HepG2 (cell line): Measurements from ENCODE around the gene ACOXL. TPM values are rescaled to one million over a fixed set of nuclear protein-coding genes. Genes with fewer than 3 reads are reported as not detected.

Source experiments
- ATAC-seq: fragments of 200-7000 bp; cut with Tn5 transposase; 3 replicates; pipeline ENCODE4 v1.9.1; 2020; ENCODE audit warnings: mild to moderate bottlenecking, moderate library complexity
- BruUV-seq: library from RNA; stranded (reverse); fragments of 400-500 nt; replicated peaks from 2 replicates; lab custom pipeline; 2021; lab: Mats Ljungman, UMichigan
- CTCF ChIA-PET: fragments of 300-600 bp; formaldehyde crosslinking; extraction: SDS; loops from one replicate; lab custom pipeline; 2021; ENCODE audit warnings: low total read pairs, inconsistent platforms, low intra/inter-chr PET ratio; lab: Yijun Ruan, JAX
- POLR2A ChIA-PET: fragments of 350-600 bp; sonication (Branson Sonifier 250); formaldehyde crosslinking; loops from one replicate; lab custom pipeline; 2020; ENCODE audit warnings: antibody characterized with exemption, inconsistent platforms; lab: Yijun Ruan, JAX
- DNase-seq: peaks from one replicate; pipeline ENCODE4 v3.0.0-alpha.2; 2015; ENCODE audit warnings: low spot score
- FAIRE-seq: peaks from 3 replicates; lab custom pipeline; 2011; peaks lifted over from hg19 to GRCh38; lab: Jason Lieb, UNC
- H2AFZ ChIP-seq: one replicate; pipeline ENCODE4 v1.6.1; 2011; ENCODE audit warnings: low read length, inconsistent platforms
- H3K27ac ChIP-seq: fragments of 300-600 bp; 3 replicates; pipeline ENCODE4 v1.8.0; 2011; ENCODE audit warnings: mixed run types, mild to moderate bottlenecking, mixed read lengths, low read length, inconsistent platforms; ENCODE audit not compliant: insufficient read depth; ENCODE audit errors: extremely low read length
- H3K27me3 ChIP-seq, 2 experiments: fragments of 200-600 bp in 1 of 2; 2 replicates in 1 of 2; 3 replicates in 1 of 2; pipeline versions ENCODE4 v1.6.0 to v1.8.0; 2011; ENCODE audit warnings: low read length in 2 of 2, mild to moderate bottlenecking in 2 of 2, moderate library complexity in 2 of 2, inconsistent platforms in 1 of 2; ENCODE audit not compliant: insufficient read depth in 2 of 2, control insufficient read depth in 1 of 2
- H3K36me3 ChIP-seq, 2 experiments: fragments of 200-600 bp in 1 of 2; replicated peaks in 1 of 2; 2 replicates in 1 of 2; 3 replicates in 1 of 2; pipeline versions ENCODE4 v1.5.1 to v1.8.0; 2011; ENCODE audit warnings: low read length in 2 of 2, inconsistent platforms in 1 of 2; ENCODE audit not compliant: insufficient read depth in 2 of 2, control insufficient read depth in 1 of 2
- H3K4me1 ChIP-seq: 2 replicates; pipeline ENCODE4 v1.5.1; 2012; ENCODE audit warnings: low read length, inconsistent platforms; ENCODE audit not compliant: insufficient read depth
- H3K4me2 ChIP-seq: 2 replicates; pipeline ENCODE4 v1.6.0; 2011; ENCODE audit warnings: low read depth, low read length, inconsistent platforms
- H3K4me3 ChIP-seq, 3 experiments: fragments of 200-600 bp in 1 of 3; sonication (generic), shearing (Covaris generic) in 1 of 3; replicated peaks in 1 of 3; 2 replicates each; pipeline ENCODE4 v1.5.1; 2011 to 2016; ENCODE audit warnings: low read length in 3 of 3, inconsistent platforms in 2 of 3, low read depth in 2 of 3, mild to moderate bottlenecking in 2 of 3, control low read depth in 1 of 3, mixed read lengths in 1 of 3; ENCODE audit not compliant: insufficient read depth in 1 of 3
- H3K79me2 ChIP-seq: one replicate; pipeline ENCODE4 v1.6.1; 2011; ENCODE audit warnings: low read length, inconsistent platforms; ENCODE audit not compliant: insufficient read depth
- H3K9ac ChIP-seq: 2 replicates; pipeline ENCODE4 v1.6.0; 2011; ENCODE audit warnings: mild to moderate bottlenecking, low read depth, low read length, inconsistent platforms; ENCODE audit not compliant: insufficient read depth
- H3K9me3 ChIP-seq: 2 replicates; pipeline ENCODE4 v1.5.1; 2012; ENCODE audit warnings: mild to moderate bottlenecking, low read length
- H4K20me1 ChIP-seq: 2 replicates; pipeline ENCODE4 v1.6.0; 2011; ENCODE audit warnings: inconsistent platforms, mild to moderate bottlenecking, low read length, moderate library complexity; ENCODE audit not compliant: insufficient read depth
- DPF2 ChIP-seq: sonication (generic); formaldehyde crosslinking; IDR thresholded peaks from 2 replicates; pipeline ENCODE4 v1.4.0; 2020; ENCODE audit warnings: mild to moderate bottlenecking, low read depth, missing genetic modification reagents, borderline replicate concordance
- ZNF260 ChIP-seq: sonication (generic); formaldehyde crosslinking; IDR thresholded peaks from 2 replicates; pipeline ENCODE4 v1.4.0; 2020; ENCODE audit warnings: missing genetic modification reagents, low read depth, mild to moderate bottlenecking, borderline replicate concordance
- ZNF576 ChIP-seq: sonication (generic); formaldehyde crosslinking; IDR thresholded peaks from 2 replicates; pipeline ENCODE4 v1.4.0; 2020; ENCODE audit warnings: mild to moderate bottlenecking, missing genetic modification reagents
- WGBS: methylation state at CpG from one replicate; pipeline ENCODE4 v1.1.6; 2017; ENCODE audit warnings: low lambda C conversion rate; 5-methylcytosine and 5-hydroxymethylcytosine counted together
- in situ Hi-C: cut with HindIII; loops from 2 replicates; pipeline ENCODE4 v1.10.0; 2017; ENCODE audit warnings: low pct_unique_long_range_greater_than_20kb; ENCODE audit not compliant: extremely low pct_ligation_motif_present
- intact Hi-C: fragments of 100-400 bp; cut with micrococcal nuclease; formaldehyde crosslinking; loops from one replicate; pipeline ENCODE4 v1.10.0; 2022; ENCODE audit not compliant: unreplicated experiment
- polyA plus RNA-seq, 8 experiments: library from polyadenylated mRNA; depleted of rRNA in 3 of 8; stranded (reverse) in 7 of 8; unstranded in 1 of 8; fragments of >200 nt; fragmentation: Illumina TruSeq in 4 of 8; extraction: Trizol in 4 of 8; gene quantifications; 2 replicates each; pipeline versions ENCODE4 v1.2.1 to v1.2.3, GENCODE V29; 2011 to 2016; ENCODE audit warnings: low read depth in 4 of 8, missing spikeins in 1 of 8, mixed read lengths in 1 of 8; ENCODE audit not compliant: insufficient read depth in 1 of 8
- total RNA-seq, 5 experiments: library from RNA; depleted of rRNA; stranded (reverse); fragments of >200 nt; fragmentation: Illumina TruSeq; extraction: Trizol; gene quantifications; 2 replicates each; pipeline ENCODE4 v1.2.3, GENCODE V29; 2016; ENCODE audit warnings: low read depth in 1 of 5
- TF ChIP-seq, protein P1 (sequence below): sonication (generic); formaldehyde crosslinking; conservative IDR thresholded peaks from 2 replicates; pipeline ENCODE4 v1.4.0; 2020; ENCODE audit warnings: missing genetic modification reagents

The ACOXL gene
- total and polyA plus RNA-seq, 2 of the 13 experiments (the other 11 are each of a cell fraction or from before 2014, with no cell fraction given) = not detected

- TF ChIP-seq, protein P1, sequence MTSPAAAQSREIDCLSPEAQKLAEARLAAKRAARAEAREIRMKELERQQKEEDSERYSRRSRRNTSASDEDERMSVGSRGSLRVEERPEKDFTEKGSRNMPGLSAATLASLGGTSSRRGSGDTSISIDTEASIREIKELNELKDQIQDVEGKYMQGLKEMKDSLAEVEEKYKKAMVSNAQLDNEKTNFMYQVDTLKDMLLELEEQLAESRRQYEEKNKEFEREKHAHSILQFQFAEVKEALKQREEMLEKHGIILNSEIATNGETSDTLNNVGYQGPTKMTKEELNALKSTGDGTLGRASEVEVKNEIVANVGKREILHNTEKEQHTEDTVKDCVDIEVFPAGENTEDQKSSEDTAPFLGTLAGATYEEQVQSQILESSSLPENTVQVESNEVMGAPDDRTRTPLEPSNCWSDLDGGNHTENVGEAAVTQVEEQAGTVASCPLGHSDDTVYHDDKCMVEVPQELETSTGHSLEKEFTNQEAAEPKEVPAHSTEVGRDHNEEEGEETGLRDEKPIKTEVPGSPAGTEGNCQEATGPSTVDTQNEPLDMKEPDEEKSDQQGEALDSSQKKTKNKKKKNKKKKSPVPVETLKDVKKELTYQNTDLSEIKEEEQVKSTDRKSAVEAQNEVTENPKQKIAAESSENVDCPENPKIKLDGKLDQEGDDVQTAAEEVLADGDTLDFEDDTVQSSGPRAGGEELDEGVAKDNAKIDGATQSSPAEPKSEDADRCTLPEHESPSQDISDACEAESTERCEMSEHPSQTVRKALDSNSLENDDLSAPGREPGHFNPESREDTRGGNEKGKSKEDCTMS (CRISPR knock-in tag) = no peak
- no peak for TF ChIP-seq ZNF576 (CRISPR knock-in tag)
These were observed 252.5 kb downstream of the ACOXL start (continued) for GRCh38 chr2:110984694-110985490.

- ATAC-seq (no peak), FAIRE-seq (no peak), DNase-seq (no peak)
- intact Hi-C loops (no loop called here), in situ Hi-C loops (no loop called here)
- Histone ChIP-seq H3K36me3 (no peaks in the 10 kb centered on the region), H4K20me1 (no peaks in the 10 kb centered on the region), H3K4me1 (no peaks in the 10 kb centered on the region), H3K27me3 (peaks cover 0 to 12% of the 10 kb centered on the region in 2 experiments; a peak in 2 of 5 replicates), H3K4me2 (no peak overlapping the region), H3K4me3 (no peak overlapping the region), H2AFZ (no peak overlapping the region), H3K27ac (no peak overlapping the region), H3K9me3 (no peaks in the 10 kb centered on the region), H3K79me2 (no peaks in the 10 kb centered on the region), H3K9ac (no peak overlapping the region)
- TF ChIP-seq ZNF260 (CRISPR knock-in tag) (no peak), DPF2 (CRISPR knock-in tag) (no peak)
- CTCF ChIA-PET = no interaction called here
- POLR2A ChIA-PET = no interaction called here
- BruUV-seq = no TSS peak
- WGBS = 22% methylated on average over 2 of the region's 2 CpGs
These were observed 258.1 kb downstream of the ACOXL start for GRCh38 chr2:110990440-110990839.
